ENCODE results near the gene ANKRD50. TPM values are rescaled to one million over a fixed set of nuclear protein-coding genes. Genes with fewer than 3 reads are reported as not detected.

ANKRD50 gene
- total and polyA plus RNA-seq, 2 of the 13 experiments (the other 11 are each of a cell fraction or from before 2014, with no cell fraction given): 2.4 to 4.4 TPM

GRCh38 chr4:124635331-124635730 lies 77.2 kb downstream of the ANKRD50 start (continued):
- TF ChIP-seq REPIN1 (CRISPR knock-in tag; IDR thresholded peaks at IDR 0.05; ENCODE audit: borderline replicate concordance, low read depth) (no peak), ZBTB7B (CRISPR knock-in tag; IDR thresholded peaks at IDR 0.05) (no peak)

GRCh38 chr4:124633285-124633941 lies 79.1 kb downstream of the ANKRD50 start:
- 21% methylated on average over 3 of the region's 3 CpGs for WGBS (ENCODE audit: low lambda C conversion rate)
- CTCF ChIA-PET (ENCODE audit: low intra/inter-chr PET ratio, low total read pairs): no interaction called here
- H2AFZ ChIP-seq (ENCODE audit: low read length): no peak overlapping the region

GRCh38 chr4:124632439-124632838 lies 80.1 kb downstream of the ANKRD50 start:
- H3K4me1 ChIP-seq (ENCODE audit: insufficient read depth, low read length): no peaks in the 10 kb centered on the region
- no TSS peak for BruUV-seq (replicated peaks)
- no peak overlapping the region for H3K9ac ChIP-seq (ENCODE audit: insufficient read depth, low read depth, low read length)
- ATAC-seq (no peak), FAIRE-seq (no peak), DNase-seq (ENCODE audit: low spot score) (no peak)
- no peaks in the 10 kb centered on the region for H3K79me2 ChIP-seq (ENCODE audit: insufficient read depth, low read length)
- POLR2A ChIA-PET: no interaction called here
- no peak overlapping the region for H3K4me3 ChIP-seq (replicated peaks in 1 of 3; ENCODE audit: insufficient read depth in 1 of 3, low read depth in 2 of 3, low read length in 3 of 3)
- CTCF ChIA-PET (ENCODE audit: low intra/inter-chr PET ratio, low total read pairs): no interaction called here
- no peaks in the 10 kb centered on the region for H3K27me3 ChIP-seq (ENCODE audit: control insufficient read depth in 1 of 2, insufficient read depth in 2 of 2, low read length in 2 of 2)
- no peaks in the 10 kb centered on the region for H3K9me3 ChIP-seq (ENCODE audit: low read length)
- H4K20me1 ChIP-seq (ENCODE audit: insufficient read depth, low read length): no peaks in the 10 kb centered on the region
- WGBS (ENCODE audit: low lambda C conversion rate): 53% methylated on average over 5 of the region's 5 CpGs
- in situ Hi-C loops (cut with HindIII; ENCODE audit: extremely low pct_ligation_motif_present, low pct_unique_long_range_greater_than_20kb) (no loop called here), intact Hi-C loops (cut with micrococcal nuclease; ENCODE audit: unreplicated experiment) (no loop called here)
- no peak overlapping the region for H3K4me2 ChIP-seq (ENCODE audit: low read depth, low read length)
- no peak overlapping the region for H2AFZ ChIP-seq (ENCODE audit: low read length)
- no peak overlapping the region for H3K27ac ChIP-seq (ENCODE audit: extremely low read length, insufficient read depth, low read length)
- no peaks in the 10 kb centered on the region for H3K36me3 ChIP-seq (replicated peaks in 1 of 2; ENCODE audit: control insufficient read depth in 1 of 2, insufficient read depth in 2 of 2, low read length in 2 of 2)
- TF ChIP-seq ZBTB21 (CRISPR knock-in tag; IDR thresholded peaks at IDR 0.05) (no peak), ZNF773 (CRISPR knock-in tag; IDR thresholded peaks at IDR 0.05; ENCODE audit: borderline replicate concordance) (no peak), GATAD2A (CRISPR knock-in tag; IDR thresholded peaks at IDR 0.05) (no peak), ELF4 (CRISPR knock-in tag; IDR thresholded peaks at IDR 0.05; ENCODE audit: borderline replicate concordance) (no peak), JDP2 (CRISPR knock-in tag; IDR thresholded peaks at IDR 0.05; ENCODE audit: borderline replicate concordance) (no peak), MAFK (conservative IDR thresholded peaks at IDR 0.05 in 1 of 2, IDR thresholded peaks at IDR 0.05 in 1 of 2; ENCODE audit: low read length in 2 of 2) (no peak), ZNF296 (CRISPR knock-in tag; conservative IDR thresholded peaks at IDR 0.05) (no peak), CBX1 (IDR thresholded peaks at IDR 0.05; ENCODE audit: low read depth) (no peak), KLF9 (CRISPR knock-in tag; IDR thresholded peaks at IDR 0.05; ENCODE audit: low read depth) (no peak), NFYB (CRISPR knock-in tag; IDR thresholded peaks at IDR 0.05) (no peak), IRF2 (CRISPR knock-in tag; IDR thresholded peaks at IDR 0.05) (no peak), HOXA9 (CRISPR knock-in tag; IDR thresholded peaks at IDR 0.05; ENCODE audit: borderline replicate concordance) (no peak), ZBTB3 (CRISPR knock-in tag; IDR thresholded peaks at IDR 0.05; ENCODE audit: borderline replicate concordance, low read depth) (no peak), GMEB2 (CRISPR knock-in tag; IDR thresholded peaks at IDR 0.05; ENCODE audit: low read depth) (no peak)

More at GRCh38 chr4:124633285-124633941, 79.1 kb downstream of the ANKRD50 start:
- DNase-seq (ENCODE audit: low spot score): no peak
- H3K4me1 ChIP-seq (ENCODE audit: insufficient read depth, low read length): no peaks in the 10 kb centered on the region
- H3K9me3 ChIP-seq (ENCODE audit: low read length): no peaks in the 10 kb centered on the region
- H3K4me3 ChIP-seq (replicated peaks in 1 of 3; ENCODE audit: insufficient read depth in 1 of 3, low read depth in 2 of 3, low read length in 3 of 3): no peak overlapping the region
- no peak overlapping the region for H3K4me2 ChIP-seq (ENCODE audit: low read depth, low read length)
- no peaks in the 10 kb centered on the region; a peak in 1 of 5 replicates for H3K27me3 ChIP-seq (ENCODE audit: control insufficient read depth in 1 of 2, insufficient read depth in 2 of 2, low read length in 2 of 2)
- H3K79me2 ChIP-seq (ENCODE audit: insufficient read depth, low read length): no peaks in the 10 kb centered on the region
- in situ Hi-C loops (cut with HindIII; ENCODE audit: extremely low pct_ligation_motif_present, low pct_unique_long_range_greater_than_20kb): no loop called here
- H4K20me1 ChIP-seq (ENCODE audit: insufficient read depth, low read length): no peaks in the 10 kb centered on the region
- intact Hi-C loops (cut with micrococcal nuclease; ENCODE audit: unreplicated experiment): no loop called here
- POLR2A ChIA-PET: no interaction called here
- H3K9ac ChIP-seq (ENCODE audit: insufficient read depth, low read depth, low read length): no peak overlapping the region
- FAIRE-seq: no peak
- no peak for TF ChIP-seq TOE1 (CRISPR knock-in tag; IDR thresholded peaks at IDR 0.05)
- no peak for TF ChIP-seq MXD4 (CRISPR knock-in tag; IDR thresholded peaks at IDR 0.05)
- TF ChIP-seq ZNF101 (CRISPR knock-in tag; IDR thresholded peaks at IDR 0.05; ENCODE audit: borderline replicate concordance, low read depth): no peak
- TF ChIP-seq SNRNP70 (IDR thresholded peaks at IDR 0.05; ENCODE audit: low read depth, low read length): no peak
- no peak for TF ChIP-seq PTBP1 (IDR thresholded peaks at IDR 0.05; ENCODE audit: low read depth, low read length, poor library complexity, severe bottlenecking)
- no peak for TF ChIP-seq SNAI1 (CRISPR knock-in tag; IDR thresholded peaks at IDR 0.05; ENCODE audit: borderline replicate concordance)
- no peak overlapping the region for H3K27ac ChIP-seq (ENCODE audit: extremely low read length, insufficient read depth, low read length)
- no peak for ATAC-seq
- no TSS peak for BruUV-seq (replicated peaks)
- H3K36me3 ChIP-seq (replicated peaks in 1 of 2; ENCODE audit: control insufficient read depth in 1 of 2, insufficient read depth in 2 of 2, low read length in 2 of 2): no peaks in the 10 kb centered on the region
